Ascending aorta (tissue), 2 donors: Measurements from ENCODE around the gene SLC9A9. TPM values are rescaled to one million over a fixed set of nuclear protein-coding genes. Genes with fewer than 3 reads are reported as not detected.

Source experiments
- DNase-seq, 2 donors: peaks; one replicate each; pipeline ENCODE4 v3.0.0-alpha.2; 2019; ENCODE audit warnings: low spot score in 2 of 2
- H3K27ac ChIP-seq, 2 donors: fragments of 200-600 bp; sonication (generic); one replicate each; pipeline ENCODE4 v1.5.1; 2016 to 2017; ENCODE audit warnings: mild to moderate bottlenecking in 1 of 2
- H3K27me3 ChIP-seq: fragments of 200-600 bp; sonication (generic); one replicate; pipeline ENCODE4 v1.5.1; 2017
- H3K36me3 ChIP-seq, 2 donors: fragments of 200-600 bp; sonication (generic); one replicate each; pipeline ENCODE4 v1.5.1; 2016
- H3K4me1 ChIP-seq, 2 donors: fragments of 200-600 bp; sonication (generic); one replicate each; pipeline ENCODE4 v1.5.1; 2016 to 2017; ENCODE audit warnings: mild to moderate bottlenecking in 1 of 2
- H3K4me3 ChIP-seq, 2 donors: fragments of 200-600 bp; sonication (generic); one replicate each; pipeline ENCODE4 v1.5.1; 2016 to 2017; ENCODE audit warnings: mild to moderate bottlenecking in 1 of 2
- H3K9me3 ChIP-seq, 2 donors: fragments of 200-600 bp; sonication (generic); one replicate each; pipeline ENCODE4 v1.5.1; 2016
- intact Hi-C: fragments of 100-400 bp; cut with DNase I; formaldehyde crosslinking; loops from one replicate; pipeline ENCODE4 v1.15.1; 2023
- total RNA-seq: library from RNA; depleted of rRNA; stranded (reverse); fragments of >200 nt; gene quantifications from one replicate; pipeline ENCODE4 v1.1.0, GENCODE V29; 2016
- TF ChIP-seq, protein P1 (sequence below), 3 experiments: fragments of 200-600 bp in 2 of 3; fragments of 450-650 bp in 1 of 3; sonication (generic) in 2 of 3; IDR thresholded peaks; one replicate each; pipeline ENCODE4 v1.5.1; 2016 to 2019; ENCODE audit warnings: antibody characterized with exemption in 3 of 3, mild to moderate bottlenecking in 1 of 3, moderate library complexity in 1 of 3

SLC9A9 gene
- total RNA-seq, 1 donor from 2014 or later, result 63.4 TPM

DNA sequence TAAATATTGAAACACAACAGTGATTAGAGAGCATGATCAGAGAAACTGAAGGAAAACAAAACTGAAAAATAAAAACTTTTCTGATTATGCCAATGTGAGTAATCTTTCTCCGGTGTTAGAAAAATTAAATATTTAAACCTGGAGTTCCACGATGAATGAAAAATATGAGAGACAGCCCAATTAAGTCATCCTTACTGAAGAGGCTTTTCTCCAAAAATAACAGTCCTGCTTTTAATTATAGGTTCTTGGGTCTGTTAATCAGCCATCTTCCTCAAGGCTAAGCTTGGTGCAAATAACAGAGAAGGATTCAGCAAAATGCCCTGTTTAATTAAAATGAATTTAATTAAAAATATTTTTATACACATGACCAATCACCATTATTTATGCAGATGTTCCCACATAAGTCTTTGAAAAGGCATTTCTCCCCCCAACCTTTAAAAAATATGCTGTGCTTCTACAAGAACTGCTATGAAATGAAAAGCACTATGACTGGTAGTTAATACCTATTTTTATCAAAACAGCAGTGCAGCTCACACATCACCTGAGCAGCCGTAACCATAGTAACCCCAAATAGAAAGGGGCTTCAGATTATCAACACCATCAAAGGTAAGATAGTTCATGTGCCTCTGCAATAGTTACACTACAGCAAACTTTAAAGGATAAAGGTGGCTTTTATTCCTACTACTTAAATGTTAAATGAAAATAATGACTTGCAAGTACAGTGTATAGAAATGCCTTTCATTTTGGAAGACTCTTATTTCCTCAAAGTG, 175.7 kb downstream of the SLC9A9 start:
- Histone ChIP-seq H3K36me3 (no peaks in the 10 kb centered on the region), H3K4me1 (peaks cover 0 to 3% of the 10 kb centered on the region in 2 donors), H3K4me3 (no peak overlapping the region), H3K27me3 (no peaks in the 10 kb centered on the region), H3K27ac (no peak overlapping the region), H3K9me3 (no peaks in the 10 kb centered on the region)
- no peak for DNase-seq
- intact Hi-C loops, result no loop called here
- TF ChIP-seq, protein P1, sequence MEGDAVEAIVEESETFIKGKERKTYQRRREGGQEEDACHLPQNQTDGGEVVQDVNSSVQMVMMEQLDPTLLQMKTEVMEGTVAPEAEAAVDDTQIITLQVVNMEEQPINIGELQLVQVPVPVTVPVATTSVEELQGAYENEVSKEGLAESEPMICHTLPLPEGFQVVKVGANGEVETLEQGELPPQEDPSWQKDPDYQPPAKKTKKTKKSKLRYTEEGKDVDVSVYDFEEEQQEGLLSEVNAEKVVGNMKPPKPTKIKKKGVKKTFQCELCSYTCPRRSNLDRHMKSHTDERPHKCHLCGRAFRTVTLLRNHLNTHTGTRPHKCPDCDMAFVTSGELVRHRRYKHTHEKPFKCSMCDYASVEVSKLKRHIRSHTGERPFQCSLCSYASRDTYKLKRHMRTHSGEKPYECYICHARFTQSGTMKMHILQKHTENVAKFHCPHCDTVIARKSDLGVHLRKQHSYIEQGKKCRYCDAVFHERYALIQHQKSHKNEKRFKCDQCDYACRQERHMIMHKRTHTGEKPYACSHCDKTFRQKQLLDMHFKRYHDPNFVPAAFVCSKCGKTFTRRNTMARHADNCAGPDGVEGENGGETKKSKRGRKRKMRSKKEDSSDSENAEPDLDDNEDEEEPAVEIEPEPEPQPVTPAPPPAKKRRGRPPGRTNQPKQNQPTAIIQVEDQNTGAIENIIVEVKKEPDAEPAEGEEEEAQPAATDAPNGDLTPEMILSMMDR (IDR thresholded peaks at IDR 0.05), result no peak

DNA sequence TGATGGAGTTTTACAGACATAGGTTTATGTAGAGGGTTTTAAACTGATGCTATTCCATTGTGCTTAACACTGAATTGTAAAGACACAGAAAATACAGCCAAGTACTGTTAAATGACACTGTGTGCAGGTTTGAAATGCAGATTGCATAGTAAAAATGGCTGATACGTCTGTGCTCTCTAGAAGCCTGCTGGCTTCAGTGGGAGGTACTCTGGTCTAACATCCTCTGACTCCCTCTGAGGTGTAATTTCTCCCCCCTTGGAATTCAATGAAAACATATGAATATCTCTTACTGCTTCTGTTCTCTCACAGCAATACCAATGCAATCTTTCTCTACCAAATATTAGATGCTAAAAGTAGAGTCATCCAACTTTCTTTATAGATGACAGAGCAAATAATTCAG, 176.6 kb downstream of the SLC9A9 start:
- H3K27me3 ChIP-seq, result no peaks in the 10 kb centered on the region
- peaks cover 0 to 3% of the 10 kb centered on the region in 2 donors for H3K4me1 ChIP-seq
- DNase-seq, result no peak
- no peak overlapping the region for H3K27ac ChIP-seq
- intact Hi-C loops, result no loop called here
- no peaks in the 10 kb centered on the region for H3K9me3 ChIP-seq
- H3K36me3 ChIP-seq, result no peaks in the 10 kb centered on the region
- TF ChIP-seq, protein P1 (IDR thresholded peaks at IDR 0.05), result no peak
- H3K4me3 ChIP-seq, result no peak overlapping the region

DNA sequence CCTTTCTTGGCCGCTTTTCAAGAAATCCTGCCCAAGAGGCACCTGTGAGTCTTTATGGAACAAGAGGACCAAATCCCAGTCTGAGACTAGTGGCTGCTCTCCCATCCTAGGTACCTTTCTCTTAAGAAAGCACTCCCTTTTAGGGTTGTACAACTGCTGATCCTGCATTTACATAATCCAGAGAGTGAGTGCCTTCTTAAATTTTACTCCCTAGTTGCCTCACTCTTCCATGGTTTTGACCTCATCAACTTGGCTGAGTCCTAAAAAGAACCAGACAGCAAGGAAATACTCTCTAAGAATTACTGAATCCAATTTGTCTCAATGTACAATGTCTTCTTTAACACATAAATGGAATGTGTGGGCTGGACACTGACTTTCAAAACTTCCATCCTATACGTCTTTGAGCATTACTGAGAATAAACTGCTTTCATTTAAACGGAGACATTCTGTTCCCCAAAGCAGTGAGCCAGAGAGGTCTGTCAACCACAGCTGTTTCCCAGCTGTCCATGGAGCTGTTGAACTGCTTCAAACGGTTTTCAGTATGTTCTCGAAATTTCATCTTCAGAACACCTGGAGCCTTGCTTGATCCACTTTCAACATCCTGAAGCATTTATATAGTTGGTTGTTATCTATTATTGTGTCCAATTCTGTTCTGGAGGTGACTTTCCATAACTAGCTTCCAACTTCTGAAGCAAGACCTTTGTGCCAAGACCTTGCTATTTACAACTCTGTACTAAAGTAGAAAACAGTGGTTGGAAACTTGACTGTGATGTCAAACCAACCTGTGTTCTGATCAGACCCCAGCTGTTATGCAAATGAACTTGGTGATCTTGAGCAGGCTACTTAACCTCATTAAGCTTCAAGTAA, 179.1 kb downstream of the SLC9A9 start:
- H3K27ac ChIP-seq, result no peak overlapping the region

DNA sequence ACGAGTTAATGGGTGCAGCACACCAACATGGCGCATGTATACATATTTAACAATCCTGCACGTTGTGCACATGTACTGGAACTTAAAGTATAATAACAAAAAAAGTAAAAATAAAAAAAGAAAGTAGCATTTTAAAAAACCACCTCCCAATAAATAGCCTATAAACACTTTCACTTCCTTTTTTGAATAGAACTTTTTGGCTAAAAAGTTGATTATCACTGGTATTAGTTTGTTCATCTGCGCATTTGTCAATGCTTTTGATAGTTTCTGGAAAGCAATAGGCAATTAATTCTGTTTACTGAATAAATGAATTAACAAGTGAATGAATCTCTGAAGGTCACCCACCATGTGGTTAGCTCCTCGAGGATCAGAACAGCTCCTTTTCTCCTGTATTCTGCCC, 179.9 kb downstream of the SLC9A9 start:
- TF ChIP-seq, protein P1 (IDR thresholded peaks at IDR 0.05), result no peak
- H3K27ac ChIP-seq, result no peak overlapping the region

More for the DNA sequence above, 179.1 kb downstream of the SLC9A9 start:
- Histone ChIP-seq H3K4me3 (no peak overlapping the region), H3K4me1 (peaks cover 0 to 2% of the 10 kb centered on the region in 2 donors), H3K36me3 (no peaks in the 10 kb centered on the region), H3K27me3 (no peaks in the 10 kb centered on the region), H3K9me3 (no peaks in the 10 kb centered on the region)
- TF ChIP-seq, protein P1 (IDR thresholded peaks at IDR 0.05), result no peak
- intact Hi-C loops, result no loop called here
- no peak for DNase-seq

DNA sequence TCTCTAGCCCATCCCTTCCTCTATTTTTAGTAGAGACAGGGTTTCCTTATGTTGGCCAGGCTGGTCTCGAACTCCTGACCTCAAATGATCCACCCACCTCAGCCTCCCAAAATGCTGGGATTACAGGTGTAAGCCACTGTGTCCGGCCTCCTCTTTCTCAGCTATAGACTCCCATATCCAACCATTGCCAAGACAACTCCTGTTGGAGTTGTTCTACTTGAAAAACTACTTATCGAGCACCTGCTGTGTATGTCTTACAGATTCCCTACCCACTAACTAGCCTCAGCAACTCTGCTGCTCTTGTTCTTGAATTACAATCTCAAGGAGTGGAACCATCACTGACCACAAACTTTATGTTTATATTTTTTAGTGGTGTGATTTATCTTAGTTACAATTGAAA, 186.6 kb downstream of the SLC9A9 start:
- DNase-seq, result no peak
- intact Hi-C loops, result no loop called here
- Histone ChIP-seq H3K9me3 (no peaks in the 10 kb centered on the region), H3K4me1 (no peaks in the 10 kb centered on the region), H3K27ac (no peak overlapping the region), H3K27me3 (no peaks in the 10 kb centered on the region), H3K4me3 (no peak overlapping the region), H3K36me3 (no peaks in the 10 kb centered on the region)
- TF ChIP-seq, protein P1 (IDR thresholded peaks at IDR 0.05), result no peak

More for the DNA sequence above, 179.9 kb downstream of the SLC9A9 start:
- H3K4me1 ChIP-seq, result no peaks in the 10 kb centered on the region
- intact Hi-C loops, result no loop called here
- H3K27me3 ChIP-seq, result no peaks in the 10 kb centered on the region
- no peak for DNase-seq
- no peaks in the 10 kb centered on the region for H3K9me3 ChIP-seq
- H3K36me3 ChIP-seq, result no peaks in the 10 kb centered on the region
- H3K4me3 ChIP-seq, result no peak overlapping the region
